GM19468 (cell line): ENCODE measurements around the gene OAS3.

Source experiments
- ATAC-seq: cut with Tn5 transposase; IDR thresholded peaks from one replicate; pipeline ENCODE4 v1.9.1; 2021; ENCODE audit warnings: mild to moderate bottlenecking, moderate library complexity, moderate number of reproducible peaks; ENCODE audit not compliant: unreplicated experiment; ENCODE audit errors: extremely low read depth

Gene OAS3

DNA sequence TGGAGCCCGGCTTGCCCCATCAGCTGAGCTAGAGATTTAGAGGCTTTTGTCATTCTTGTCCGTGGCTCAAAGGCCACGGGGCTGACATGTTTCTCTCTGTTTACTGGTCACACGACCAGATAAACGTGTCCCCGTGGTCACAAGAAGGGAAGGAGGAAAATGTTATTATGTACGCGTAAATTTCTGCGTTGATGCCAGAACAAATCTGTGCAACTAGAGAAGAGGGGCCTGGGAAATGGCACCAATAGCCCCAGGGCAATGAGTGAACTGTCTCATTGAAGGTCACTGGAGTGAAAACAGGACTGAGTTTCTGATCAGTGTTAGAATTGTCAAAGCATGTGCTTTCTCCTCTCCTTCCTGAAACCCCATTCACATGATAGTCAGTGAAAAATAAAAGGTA lies 65.4 kb downstream of the OAS3 start:
- ATAC-seq = no peak

DNA sequence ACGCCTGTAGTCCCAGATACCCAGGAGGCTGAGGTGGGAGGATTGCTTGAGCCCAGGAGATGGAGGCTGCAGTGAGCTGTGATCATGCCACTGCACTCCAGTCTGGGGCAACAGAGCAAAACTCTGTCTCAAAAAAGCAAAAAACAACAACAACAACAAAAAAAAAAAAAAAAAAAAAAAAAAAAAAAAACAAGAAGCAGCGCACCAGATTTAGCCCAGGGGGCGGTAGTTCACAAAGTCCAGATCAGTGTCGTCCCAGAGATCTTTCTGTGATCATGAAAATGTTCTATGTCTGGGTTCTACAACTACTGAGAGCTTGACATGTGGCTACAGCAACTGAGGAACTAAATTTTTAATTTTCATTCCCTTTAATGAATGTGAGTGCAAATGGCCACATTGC lies 67.5 kb downstream of the OAS3 start:
- no peak for ATAC-seq

DNA sequence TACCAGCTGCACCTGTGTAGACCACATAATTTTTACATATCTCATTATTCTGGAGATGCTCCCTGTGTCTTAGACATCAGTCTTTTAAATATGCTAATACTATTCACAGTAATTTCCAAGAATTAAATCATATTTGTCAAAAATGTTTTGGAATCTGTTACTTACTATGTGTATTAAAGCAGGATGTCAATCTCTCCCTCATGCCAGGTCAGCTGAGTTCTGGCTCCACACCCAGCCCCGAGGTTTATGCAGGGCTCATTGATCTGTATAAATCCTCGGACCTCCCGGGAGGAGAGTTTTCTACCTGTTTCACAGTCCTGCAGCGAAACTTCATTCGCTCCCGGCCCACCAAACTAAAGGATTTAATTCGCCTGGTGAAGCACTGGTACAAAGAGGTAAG lies 67.9 kb downstream of the OAS3 start:
- ATAC-seq = no peak

DNA sequence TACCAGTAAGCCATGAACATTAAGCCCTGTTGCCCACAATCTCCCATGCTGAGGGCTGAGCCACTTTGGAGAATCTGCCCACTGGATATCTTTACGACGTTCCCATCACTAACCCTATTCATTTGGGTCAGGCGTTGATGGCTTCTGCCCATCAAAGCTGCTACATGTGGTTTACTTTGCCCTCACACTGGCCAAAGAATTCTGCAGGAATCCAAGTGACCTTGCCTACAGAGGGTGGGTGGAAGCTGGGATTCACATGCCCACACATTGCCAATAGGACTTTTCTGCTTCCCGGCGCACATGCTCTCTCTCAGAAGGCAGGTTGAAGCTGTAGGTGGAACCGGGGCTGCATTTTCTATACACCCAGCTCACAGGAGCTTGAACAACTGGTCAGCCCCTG lies 68.4 kb downstream of the OAS3 start:
- no peak for ATAC-seq

DNA sequence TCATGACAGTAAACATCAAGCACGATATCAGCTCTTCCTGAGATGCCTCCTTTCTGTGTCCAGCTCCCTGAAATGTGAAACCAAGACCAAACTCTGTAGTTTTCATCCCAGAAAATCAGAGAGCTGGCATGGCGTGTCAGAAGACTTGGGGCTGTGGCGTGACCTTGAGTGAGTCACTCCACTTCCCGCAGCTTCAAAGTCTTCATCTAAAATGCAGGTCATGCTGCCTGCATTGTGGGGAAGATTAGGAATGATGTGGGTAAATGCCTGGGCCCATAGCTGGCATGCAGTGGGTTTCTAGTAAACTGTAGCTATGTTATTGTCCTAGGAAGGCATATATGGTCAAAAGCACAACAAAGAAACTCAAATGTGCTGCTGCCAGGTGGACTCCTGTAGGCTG lies 68.9 kb downstream of the OAS3 start:
- no peak for ATAC-seq

DNA sequence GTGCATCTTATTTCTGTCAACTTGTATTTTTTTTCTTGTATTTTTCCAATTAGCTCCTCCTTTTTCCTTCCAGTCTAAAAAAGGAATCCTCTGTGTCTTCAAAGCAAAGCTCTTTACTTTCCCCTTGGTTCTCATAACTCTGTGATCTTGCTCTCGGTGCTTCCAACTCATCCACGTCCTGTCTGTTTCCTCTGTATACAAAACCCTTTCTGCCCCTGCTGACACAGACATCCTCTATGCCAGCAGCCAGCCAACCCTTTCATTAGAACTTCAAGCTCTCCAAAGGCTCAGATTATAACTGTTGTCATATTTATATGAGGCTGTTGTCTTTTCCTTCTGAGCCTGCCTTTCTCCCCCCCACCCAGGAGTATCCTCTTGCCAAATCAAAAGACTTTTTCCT lies 72.4 kb downstream of the OAS3 start:
- no peak for ATAC-seq

DNA sequence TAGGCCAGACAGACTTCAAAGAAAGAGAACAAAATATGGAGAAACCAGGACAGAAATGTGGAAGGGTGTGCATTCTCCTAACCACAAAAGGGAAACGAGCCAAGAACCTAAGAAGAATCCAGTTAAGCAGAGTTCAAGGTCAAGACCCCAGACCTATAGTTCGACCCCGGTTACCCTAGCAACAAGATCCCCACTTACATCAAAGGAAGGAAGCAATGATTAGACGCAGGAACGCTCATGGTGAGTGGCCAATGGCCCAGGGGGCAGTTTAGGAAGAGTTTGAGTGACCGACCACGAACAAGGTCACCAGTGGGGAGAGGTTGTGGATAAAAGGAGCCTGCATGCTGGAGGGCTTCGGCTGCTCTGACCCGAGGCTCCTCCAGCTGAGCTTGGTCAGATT lies 76.3 kb downstream of the OAS3 start:
- ATAC-seq = no peak

DNA sequence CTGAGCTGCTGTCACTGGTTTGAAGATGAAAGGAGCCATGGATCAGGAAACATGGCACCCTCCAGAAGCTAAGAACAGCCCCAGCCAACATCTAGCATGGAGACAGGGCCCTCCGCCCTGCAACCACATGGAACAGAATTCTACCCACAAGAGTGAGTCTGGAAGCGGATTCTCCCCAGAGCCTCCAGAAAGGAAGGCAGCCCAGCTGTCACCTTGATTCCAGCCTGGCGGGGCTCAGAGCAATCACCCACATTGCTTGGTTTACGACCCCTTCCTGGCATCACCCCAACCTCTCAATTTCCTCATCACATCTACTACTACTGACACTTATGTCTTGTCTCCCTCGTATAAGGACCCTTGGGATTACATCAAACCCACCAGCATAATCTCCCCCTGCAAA lies 78.5 kb downstream of the OAS3 start:
- ATAC-seq = no peak

DNA sequence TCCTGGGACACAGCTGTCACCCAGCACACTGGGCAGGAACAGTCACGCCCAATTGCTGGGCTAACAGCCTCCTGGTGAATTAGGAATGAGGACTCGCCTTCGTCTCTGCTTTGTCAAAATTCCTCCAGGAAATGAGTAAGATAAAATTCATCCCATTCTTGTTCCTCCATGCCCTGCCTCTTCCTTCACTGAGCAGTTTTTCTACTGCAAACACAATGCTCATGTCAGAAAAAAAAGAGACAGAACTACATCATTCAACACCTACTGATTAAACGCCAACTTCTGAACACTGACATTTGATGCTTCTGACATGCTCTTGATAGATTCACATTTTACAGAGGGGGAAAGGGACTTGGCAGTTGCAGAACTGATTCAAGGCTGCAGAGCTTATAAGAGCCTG lies 80.8 kb downstream of the OAS3 start:
- no peak for ATAC-seq

DNA sequence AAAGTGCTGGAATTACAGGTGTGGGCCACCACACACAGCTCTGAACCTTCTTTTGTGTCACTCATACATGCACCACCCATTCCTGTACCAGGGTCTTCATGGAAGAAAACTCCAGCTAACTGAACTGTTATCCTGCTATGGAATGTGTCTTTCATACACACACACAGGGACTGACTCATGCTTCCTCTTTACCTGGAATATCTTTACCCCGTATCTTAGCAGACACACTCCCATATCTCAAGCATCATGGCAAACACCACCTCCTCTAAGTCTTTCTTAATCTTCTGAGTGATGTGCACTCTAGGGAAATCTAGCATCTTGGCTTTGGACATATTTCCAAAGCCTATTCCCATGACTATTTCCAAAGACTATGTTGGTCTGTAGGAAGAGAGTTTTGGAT lies 83.2 kb downstream of the OAS3 start:
- no peak for ATAC-seq
